ENCODE measurements around the gene TNIK.

DNA sequence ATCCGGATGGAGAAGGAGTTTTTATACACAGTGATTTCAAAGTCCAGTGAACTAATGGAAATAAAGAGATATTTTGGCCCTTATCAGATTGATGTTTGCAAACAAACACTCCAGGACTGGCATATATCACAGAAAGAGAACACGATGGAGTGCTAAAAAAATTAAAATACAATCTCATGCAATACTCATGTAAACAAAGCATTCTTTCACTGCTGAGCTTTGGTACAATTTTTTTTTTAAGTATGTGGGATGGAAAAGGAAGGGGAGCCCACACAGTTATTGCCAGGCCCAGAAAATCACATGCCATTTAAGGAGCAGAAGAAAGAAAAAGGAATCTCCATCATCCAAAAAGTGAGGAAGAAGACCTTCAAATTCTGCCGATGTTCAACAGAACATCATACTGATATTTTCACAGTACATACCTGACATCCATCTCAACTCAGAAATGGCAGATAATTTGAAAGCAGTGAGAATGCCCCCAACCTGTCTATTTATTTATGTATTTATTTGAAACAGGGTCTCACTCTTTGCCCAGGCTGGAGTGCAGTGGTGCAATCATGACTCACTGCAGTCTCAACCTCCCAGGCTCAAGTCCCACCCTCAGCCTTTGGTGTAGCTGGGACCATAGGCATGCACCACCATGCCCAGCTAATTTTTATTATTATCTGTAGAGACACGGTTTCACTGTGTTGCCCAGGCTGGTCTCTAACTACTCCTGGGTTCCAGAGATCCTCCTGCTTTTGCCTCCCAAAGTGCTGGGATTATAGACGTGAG is 326.2 kb downstream of the TNIK start:
- TF ChIP-seq, protein P1, sequence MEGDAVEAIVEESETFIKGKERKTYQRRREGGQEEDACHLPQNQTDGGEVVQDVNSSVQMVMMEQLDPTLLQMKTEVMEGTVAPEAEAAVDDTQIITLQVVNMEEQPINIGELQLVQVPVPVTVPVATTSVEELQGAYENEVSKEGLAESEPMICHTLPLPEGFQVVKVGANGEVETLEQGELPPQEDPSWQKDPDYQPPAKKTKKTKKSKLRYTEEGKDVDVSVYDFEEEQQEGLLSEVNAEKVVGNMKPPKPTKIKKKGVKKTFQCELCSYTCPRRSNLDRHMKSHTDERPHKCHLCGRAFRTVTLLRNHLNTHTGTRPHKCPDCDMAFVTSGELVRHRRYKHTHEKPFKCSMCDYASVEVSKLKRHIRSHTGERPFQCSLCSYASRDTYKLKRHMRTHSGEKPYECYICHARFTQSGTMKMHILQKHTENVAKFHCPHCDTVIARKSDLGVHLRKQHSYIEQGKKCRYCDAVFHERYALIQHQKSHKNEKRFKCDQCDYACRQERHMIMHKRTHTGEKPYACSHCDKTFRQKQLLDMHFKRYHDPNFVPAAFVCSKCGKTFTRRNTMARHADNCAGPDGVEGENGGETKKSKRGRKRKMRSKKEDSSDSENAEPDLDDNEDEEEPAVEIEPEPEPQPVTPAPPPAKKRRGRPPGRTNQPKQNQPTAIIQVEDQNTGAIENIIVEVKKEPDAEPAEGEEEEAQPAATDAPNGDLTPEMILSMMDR (conservative IDR thresholded peaks at IDR 0.05; ENCODE audit: low read depth, low read length): no peak
- TF ChIP-seq EZH2 (IDR thresholded peaks at IDR 0.05; ENCODE audit: borderline replicate concordance, low read depth, low read length, poor library complexity, severe bottlenecking): no peak

All from A673 (cell line).